HEK293 (cell line): Measurements from ENCODE around the gene VIP.

Experiments used
- KLF8 ChIP-seq: fragments of 450-650 bp; formaldehyde crosslinking; IDR thresholded peaks from 2 replicates; pipeline ENCODE4 v1.5.1; 2016; ENCODE audit warnings: missing biosample characterization, missing genetic modification characterization
- SP2 ChIP-seq: fragments of 450-650 bp; formaldehyde crosslinking; IDR thresholded peaks from 2 replicates; pipeline ENCODE4 v1.5.1; 2016; ENCODE audit warnings: missing biosample characterization, missing genetic modification characterization
- ZBTB1 ChIP-seq: fragments of 450-650 bp; formaldehyde crosslinking; IDR thresholded peaks from 2 replicates; pipeline ENCODE4 v1.5.1; 2016; ENCODE audit warnings: missing biosample characterization, missing genetic modification characterization
- ZEB2 ChIP-seq: fragments of 450-650 bp; formaldehyde crosslinking; IDR thresholded peaks from 2 replicates; pipeline ENCODE4 v1.5.1; 2016; ENCODE audit warnings: missing biosample characterization, missing genetic modification characterization
- ZFP41 ChIP-seq: fragments of 450-650 bp; formaldehyde crosslinking; IDR thresholded peaks from 2 replicates; pipeline ENCODE4 v1.5.1; 2016; ENCODE audit warnings: missing biosample characterization, missing genetic modification characterization, borderline replicate concordance
- ZNF19 ChIP-seq: fragments of 450-650 bp; formaldehyde crosslinking; IDR thresholded peaks from 2 replicates; pipeline ENCODE4; 2016; ENCODE audit warnings: missing biosample characterization, missing genetic modification characterization, low read depth
- ZNF423 ChIP-seq: fragments of 450-650 bp; formaldehyde crosslinking; IDR thresholded peaks from 2 replicates; pipeline ENCODE4 v1.5.1; 2016; ENCODE audit warnings: missing biosample characterization, missing genetic modification characterization
- TF ChIP-seq, protein P1 (sequence below): fragments of 450-650 bp; formaldehyde crosslinking; IDR thresholded peaks from 2 replicates; pipeline ENCODE4 v1.5.1; 2016; ENCODE audit warnings: missing biosample characterization, missing genetic modification characterization
- TF ChIP-seq, protein P2 (sequence below): fragments of 450-650 bp; formaldehyde crosslinking; IDR thresholded peaks from 2 replicates; pipeline ENCODE4 v1.5.1; 2016; ENCODE audit warnings: missing biosample characterization, missing genetic modification characterization

DNA sequence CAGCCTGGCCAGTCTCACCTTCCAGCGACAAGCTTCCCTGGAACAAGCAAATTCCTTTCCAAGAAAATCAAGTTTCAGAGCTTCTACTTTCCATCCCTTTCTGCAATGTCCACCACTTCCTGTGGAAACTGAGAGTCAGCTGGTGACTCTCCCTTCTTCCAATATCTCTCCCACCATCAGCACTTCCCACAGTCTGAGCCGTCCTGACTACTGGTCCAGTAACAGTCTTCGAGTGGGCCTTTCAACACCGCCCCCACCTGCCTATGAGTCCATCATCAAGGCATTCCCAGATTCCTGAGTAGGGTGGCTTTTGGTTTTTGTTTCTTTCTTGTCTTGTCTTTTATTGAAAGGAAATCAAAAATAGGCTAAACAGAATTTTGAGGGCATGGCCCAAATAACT, 28.6 kb upstream of the VIP start:
- TF ChIP-seq ZNF19 (tag by site-specific recombination) = no peak
- TF ChIP-seq ZEB2 (tag by site-specific recombination) = no peak
- no peak for TF ChIP-seq ZNF423 (tag by site-specific recombination)
- TF ChIP-seq ZBTB1 (tag by site-specific recombination) = no peak
- no peak for TF ChIP-seq KLF8 (tag by site-specific recombination)
- TF ChIP-seq, protein P1, sequence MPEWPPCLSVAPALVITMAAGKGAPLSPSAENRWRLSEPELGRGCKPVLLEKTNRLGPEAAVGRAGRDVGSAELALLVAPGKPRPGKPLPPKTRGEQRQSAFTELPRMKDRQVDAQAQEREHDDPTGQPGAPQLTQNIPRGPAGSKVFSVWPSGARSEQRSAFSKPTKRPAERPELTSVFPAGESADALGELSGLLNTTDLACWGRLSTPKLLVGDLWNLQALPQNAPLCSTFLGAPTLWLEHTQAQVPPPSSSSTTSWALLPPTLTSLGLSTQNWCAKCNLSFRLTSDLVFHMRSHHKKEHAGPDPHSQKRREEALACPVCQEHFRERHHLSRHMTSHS = no peak
- TF ChIP-seq, protein P2, sequence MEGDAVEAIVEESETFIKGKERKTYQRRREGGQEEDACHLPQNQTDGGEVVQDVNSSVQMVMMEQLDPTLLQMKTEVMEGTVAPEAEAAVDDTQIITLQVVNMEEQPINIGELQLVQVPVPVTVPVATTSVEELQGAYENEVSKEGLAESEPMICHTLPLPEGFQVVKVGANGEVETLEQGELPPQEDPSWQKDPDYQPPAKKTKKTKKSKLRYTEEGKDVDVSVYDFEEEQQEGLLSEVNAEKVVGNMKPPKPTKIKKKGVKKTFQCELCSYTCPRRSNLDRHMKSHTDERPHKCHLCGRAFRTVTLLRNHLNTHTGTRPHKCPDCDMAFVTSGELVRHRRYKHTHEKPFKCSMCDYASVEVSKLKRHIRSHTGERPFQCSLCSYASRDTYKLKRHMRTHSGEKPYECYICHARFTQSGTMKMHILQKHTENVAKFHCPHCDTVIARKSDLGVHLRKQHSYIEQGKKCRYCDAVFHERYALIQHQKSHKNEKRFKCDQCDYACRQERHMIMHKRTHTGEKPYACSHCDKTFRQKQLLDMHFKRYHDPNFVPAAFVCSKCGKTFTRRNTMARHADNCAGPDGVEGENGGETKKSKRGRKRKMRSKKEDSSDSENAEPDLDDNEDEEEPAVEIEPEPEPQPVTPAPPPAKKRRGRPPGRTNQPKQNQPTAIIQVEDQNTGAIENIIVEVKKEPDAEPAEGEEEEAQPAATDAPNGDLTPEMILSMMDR = no peak
- no peak for TF ChIP-seq SP2 (tag by site-specific recombination)
- no peak for TF ChIP-seq ZFP41 (tag by site-specific recombination)
